Upper lobe of left lung (tissue), 4 donors: ENCODE measurements around the gene PDAP1.

ENCODE experiments used
- CTCF ChIP-seq, 6 experiments: fragments of 450-650 bp in 4 of 6; fragments of 200-600 bp in 2 of 6; sonication (generic) in 2 of 6; IDR thresholded peaks; one replicate each; pipeline ENCODE4 v1.5.1; 2016 to 2019; ENCODE audit warnings: antibody characterized with exemption in 6 of 6
- POLR2A ChIP-seq, 4 donors: fragments of 450-650 bp; IDR thresholded peaks; one replicate each; pipeline ENCODE4 v1.5.1; 2016 to 2017; ENCODE audit warnings: antibody characterized with exemption in 4 of 4, mild to moderate bottlenecking in 2 of 4

- no peak for TF ChIP-seq POLR2A (IDR thresholded peaks at IDR 0.05)
- TF ChIP-seq CTCF (IDR thresholded peaks at IDR 0.05): no peak
Measured at GRCh38 chr7:99387912-99388311, 20.5 kb downstream of the PDAP1 start.
